GM18858 (cell line): ENCODE measurements around the gene FAM3C.
"Not testable (repeated sequence)": the region's sequence is repeated elsewhere in the genome, so short reads cannot be mapped to it uniquely, and the experiment has no call there.

Experiments
- ATAC-seq: cut with Tn5 transposase; IDR thresholded peaks from one replicate; pipeline ENCODE4 v1.9.1; 2021; ENCODE audit not compliant: unreplicated experiment

FAM3C gene

GRCh38 chr7:121395961-121396757 lies at the start of gene FAM3C:
TSS of gene FAM3C (minus strand) at chr7:121396308. CDS start at chr7:121382969, 13,339 bp downstream.
- ATAC-seq: peak; percentile 83

DNA sequence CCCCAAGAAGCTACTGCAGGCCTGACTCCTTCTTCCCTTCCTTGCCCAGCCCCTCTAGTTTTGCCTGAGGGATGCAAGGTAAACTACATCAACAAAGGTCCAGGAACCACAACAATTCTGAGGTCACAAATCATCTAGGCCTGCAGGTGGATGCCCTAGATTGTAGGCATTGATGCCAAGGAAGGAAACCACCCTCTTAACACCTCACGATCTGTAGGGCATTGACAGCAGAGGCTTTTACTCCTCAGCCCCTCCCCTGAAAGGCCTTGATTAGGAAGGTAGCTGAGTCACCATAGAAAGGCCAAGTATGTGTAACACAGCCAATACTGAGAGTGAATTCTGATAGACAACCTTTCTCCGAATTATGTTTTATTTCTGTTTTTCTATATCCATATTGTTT lies 46.7 kb upstream of the FAM3C start:
- no peak for ATAC-seq

GRCh38 chr7:121440857-121441503 lies 44.9 kb upstream of the FAM3C start:
- ATAC-seq: no peak

- ATAC-seq: not testable (repeated sequence)
These were observed 42.2 kb upstream of the FAM3C start for GRCh38 chr7:121438043-121438955.

- ATAC-seq: no peak
These were observed 41.4 kb upstream of the FAM3C start for GRCh38 chr7:121437470-121437869.

DNA sequence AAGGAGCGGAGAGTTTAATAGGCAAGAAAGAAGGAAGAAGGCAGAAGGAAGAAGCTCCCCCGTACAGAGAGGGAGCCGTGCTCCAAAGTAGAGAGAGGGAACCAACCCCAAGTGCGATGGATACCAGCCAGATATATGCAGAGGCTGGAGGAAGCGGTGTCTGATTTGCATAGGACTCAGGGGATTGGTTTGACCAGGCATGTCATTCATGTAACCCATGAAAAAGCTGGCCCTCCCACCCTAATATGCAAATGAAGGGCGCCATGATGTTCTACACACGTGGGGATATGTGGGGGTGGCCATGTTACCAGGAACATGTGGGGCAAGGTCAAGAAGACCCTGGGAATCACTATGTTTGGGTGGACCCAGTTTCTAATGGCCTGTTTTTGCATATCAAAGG lies 40.6 kb upstream of the FAM3C start:
- ATAC-seq: no peak

DNA sequence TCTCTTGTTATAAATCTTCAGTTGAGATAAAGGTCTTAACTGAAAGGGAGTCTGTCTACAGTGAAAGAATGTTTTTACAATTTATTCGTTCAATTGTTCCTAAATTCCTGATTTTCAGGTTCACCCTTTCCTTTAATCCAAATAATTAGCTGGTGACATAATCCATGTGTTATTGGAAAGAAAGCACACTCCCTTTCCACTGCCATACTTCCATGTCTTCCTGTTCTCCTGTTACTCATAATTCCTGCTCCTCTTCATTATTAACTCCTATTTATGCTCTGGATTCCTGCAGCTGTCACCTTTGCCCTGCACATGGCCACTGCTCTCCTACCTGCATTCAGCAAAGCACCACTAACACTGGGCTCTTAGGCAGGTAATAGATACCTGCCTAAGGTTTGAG lies 40.0 kb upstream of the FAM3C start:
- ATAC-seq: no peak

- ATAC-seq: peak; percentile 55
These were observed 37.7 kb upstream of the FAM3C start for GRCh38 chr7:121433775-121434174.

DNA sequence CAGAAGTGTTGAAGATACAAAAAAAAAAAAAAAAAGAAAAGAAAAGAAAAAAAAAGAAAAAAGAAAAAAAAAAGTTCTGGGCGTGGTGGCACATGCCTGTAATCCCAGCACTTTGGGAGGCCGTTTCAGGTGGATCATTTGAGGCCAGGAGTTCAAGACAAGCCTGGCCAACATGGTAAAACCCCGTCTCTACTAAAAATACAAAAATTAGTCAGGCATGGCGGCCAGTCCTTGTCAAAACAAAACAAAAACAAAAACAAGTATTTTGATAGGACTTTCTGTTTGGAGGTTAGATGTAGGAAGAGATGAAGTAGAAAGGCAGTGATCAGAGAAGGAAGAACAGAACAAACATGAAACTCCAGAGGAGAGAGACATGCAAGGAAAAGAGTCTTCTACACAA lies 36.4 kb upstream of the FAM3C start:
- peak; percentile 74 for ATAC-seq

GRCh38 chr7:121431996-121432395 lies 35.9 kb upstream of the FAM3C start:
- no peak for ATAC-seq

- ATAC-seq: no peak
These were observed 35.4 kb upstream of the FAM3C start for GRCh38 chr7:121431389-121431995.

DNA sequence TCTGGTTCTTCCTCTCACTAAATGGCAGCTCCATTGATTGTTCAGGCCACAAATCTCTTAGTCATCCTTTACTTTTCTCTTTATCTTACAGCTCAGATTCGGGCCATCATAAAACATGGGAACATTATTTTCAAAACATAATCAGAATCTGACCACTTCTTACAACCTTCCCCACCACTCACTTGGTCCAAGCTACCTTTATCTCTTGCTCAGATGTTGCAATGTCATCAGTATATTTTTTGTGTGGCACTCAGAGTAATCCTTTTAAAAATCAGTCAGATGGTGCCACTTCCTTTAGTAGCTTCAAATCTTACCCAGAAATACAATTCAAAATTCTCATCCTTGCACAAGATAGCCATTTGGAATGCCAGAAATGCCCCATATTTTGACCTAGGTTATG lies 34.5 kb upstream of the FAM3C start:
- ATAC-seq: no peak

DNA sequence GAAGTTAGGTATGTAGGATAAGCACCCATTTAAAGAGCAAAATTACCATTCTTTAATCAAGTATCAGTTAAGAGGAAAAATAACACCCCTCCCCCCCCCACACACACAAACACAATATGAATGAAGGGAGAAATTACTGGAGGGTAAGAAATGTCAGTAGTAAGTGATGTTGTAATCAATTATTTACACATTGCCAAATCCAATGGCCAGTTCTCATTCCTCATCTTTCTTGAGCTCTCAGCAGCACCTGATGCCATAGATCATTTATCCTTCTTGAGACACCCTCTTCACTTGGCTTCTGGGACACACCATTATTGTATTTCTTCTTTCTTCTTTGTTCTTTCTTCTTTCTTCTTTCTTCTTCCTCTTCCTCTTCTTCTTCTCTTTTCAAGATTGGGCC lies 33.7 kb upstream of the FAM3C start:
- ATAC-seq: no peak

DNA sequence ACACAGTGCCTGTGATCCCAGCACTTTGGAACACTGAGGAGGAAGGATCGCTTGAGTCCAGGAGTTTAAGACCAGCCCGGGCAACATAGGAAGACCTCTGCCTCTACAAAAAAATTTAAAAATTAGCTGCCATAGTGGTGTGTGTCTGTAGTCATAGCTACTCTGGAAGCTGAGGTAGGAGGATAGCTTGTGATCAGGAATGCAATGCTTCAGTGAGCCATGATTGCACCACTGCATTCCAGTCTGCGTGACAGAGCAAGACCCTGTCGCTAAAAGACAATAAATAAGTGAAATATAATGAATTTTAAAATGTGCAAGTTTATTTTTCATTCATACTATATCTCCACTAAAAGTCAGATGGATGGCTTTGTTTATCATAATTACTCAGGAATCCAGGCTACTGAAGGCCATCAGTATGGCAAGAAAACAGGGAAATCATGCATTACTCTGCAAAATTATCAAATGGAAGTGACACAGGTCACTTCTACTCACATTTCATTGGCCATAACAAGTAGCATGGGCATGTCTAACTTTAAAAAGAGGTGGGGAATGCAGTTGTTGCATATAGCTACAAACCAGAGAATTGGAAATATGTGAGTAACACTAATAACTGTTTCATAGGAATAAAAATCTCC lies 32.9 kb upstream of the FAM3C start:
- no peak for ATAC-seq

DNA sequence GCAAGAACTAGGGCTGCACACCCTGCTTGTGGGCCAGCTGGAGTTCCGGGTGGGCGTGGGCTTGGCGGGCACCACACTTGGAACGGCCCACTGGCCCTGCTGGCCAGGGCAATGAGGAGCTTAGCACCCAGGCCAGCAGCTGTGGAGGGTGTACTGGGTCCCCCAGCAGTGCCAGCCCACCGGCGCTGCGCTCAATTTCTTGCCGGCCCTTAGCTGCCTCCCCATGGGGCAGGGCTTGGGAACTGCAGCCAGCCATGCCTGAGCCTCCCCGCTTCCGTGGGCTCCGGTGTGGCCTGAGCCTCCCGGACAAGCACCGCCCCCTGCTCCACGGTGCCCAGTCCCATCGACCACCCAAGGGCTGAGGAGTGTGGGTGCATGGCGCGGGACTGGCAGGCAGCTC lies 25.6 kb upstream of the FAM3C start:
- not testable (repeated sequence) for ATAC-seq

DNA sequence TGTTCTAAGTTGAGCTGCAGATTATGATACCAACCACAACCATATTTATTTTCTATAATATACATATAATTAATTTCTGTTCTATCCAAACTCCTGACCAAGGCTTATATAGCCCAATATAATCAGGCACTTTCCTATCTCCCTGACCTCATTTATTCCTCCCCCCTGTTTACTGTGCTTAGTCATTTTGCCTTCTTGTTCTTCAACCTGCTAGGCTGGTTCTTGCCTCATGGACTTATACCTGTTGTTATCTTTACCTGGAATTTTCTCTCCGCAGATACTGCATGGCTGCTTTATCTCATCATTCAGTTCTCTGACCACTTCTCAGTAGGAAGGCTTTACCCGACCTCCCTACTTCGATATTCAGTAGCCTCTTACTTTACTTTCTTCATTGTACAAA lies 24.9 kb upstream of the FAM3C start:
- no peak for ATAC-seq

DNA sequence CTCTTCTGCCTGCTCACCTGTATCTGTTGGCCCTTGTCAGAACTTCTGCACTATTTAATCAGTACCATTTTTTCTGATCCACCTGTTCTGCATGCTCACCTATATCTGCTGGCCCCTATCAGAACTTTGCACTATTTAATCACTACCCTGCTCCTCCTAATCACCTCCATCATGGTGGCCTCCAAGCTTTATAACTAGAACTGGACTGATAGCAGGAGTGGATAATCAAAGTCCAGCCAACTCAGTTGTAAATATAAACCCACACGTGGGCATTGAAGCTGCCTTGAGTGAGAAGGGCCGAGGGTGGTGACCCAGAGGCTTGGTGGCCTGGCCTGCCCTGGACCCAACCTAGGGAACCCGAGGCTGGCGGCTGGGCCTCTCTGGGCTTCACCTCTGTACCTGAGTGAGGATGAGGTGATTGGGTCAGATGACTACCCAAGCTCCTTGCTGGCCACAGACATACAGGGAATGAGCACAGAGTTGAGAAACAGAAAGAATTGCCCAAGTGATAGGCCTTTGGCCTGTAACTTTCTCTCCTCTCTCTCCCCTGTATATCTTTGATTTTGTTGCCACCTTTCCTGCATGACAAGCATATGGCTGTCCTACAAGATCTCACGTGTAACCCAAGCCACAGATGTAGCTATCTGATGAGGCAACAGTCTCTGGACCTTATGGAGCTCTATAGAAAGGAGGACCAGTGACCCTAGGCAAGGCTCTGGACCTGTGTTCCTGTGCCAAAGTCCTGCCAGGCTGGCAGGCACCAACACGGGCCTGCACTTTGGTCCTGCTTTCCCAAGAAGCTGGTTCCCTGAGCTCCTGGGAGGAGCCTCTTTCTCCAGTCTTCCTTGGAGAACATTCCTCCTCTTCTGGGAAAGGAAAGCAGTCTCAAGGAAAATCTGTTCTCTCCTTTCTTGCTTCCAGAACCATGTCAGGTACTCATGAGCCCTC lies 23.4 kb upstream of the FAM3C start:
- no peak for ATAC-seq

DNA sequence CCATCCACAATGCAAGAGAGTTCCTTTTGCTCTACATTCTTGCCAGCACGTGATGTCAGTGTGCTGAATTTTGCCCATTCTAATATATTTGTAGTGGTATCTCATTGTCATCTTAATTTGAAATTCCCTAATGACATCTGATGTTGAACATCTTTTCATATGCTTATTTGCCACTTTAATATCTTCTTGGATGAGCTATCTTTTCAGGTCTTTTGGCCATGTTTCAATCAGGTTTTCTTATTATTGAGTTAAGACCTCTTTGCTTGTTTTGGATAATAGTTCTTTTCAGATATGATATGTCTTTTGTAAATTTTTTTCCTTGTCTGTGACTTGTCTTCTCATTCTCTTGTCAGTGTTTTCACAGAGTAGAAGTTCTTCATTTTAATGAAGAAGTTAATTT lies 20.4 kb upstream of the FAM3C start:
- no peak for ATAC-seq

- no peak for ATAC-seq
These were observed 18.3 kb upstream of the FAM3C start for GRCh38 chr7:121414436-121414835.

DNA sequence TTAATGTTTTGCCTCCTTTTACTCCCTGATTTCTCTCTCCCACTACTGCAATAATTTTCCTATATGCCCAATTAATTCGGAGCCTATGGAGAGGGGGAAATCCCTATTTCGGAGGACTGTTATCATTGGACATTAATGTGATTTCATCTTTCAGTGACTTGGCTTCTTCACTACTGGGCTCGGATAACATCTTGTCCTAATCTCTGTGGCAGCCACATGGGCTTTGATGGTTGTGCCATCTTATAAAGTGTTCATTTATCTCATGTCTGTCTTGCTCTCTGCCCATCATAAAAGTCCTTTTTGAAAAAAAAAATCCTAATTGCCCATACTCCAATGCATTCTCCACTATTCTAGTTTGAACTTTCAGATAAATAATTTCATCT lies 15.5 kb upstream of the FAM3C start:
- ATAC-seq: no peak
